GM19099 (cell line): ENCODE results near the gene B4GALT2.

ENCODE experiments used
- POLR2A ChIP-seq: IDR thresholded peaks from 3 replicates; pipeline ENCODE4 v1.6.1; 2011; ENCODE audit warnings: low read depth; ENCODE audit not compliant: insufficient read length; ENCODE audit errors: extremely low read depth

B4GALT2 gene

DNA sequence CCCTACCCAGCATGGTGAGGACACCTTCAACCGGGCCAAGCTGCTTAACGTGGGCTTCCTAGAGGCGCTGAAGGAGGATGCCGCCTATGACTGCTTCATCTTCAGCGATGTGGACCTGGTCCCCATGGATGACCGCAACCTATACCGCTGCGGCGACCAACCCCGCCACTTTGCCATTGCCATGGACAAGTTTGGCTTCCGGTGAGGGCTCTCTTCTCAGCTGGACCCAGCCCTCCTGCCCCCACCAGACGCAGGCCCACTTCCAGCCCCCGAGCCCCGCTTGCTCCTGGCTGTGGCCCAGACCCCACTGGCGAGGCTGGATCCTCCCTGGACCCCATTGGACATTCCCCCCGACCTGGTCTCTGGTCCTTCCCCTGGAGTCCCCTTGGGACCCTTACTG, 5.8 kb downstream of the B4GALT2 start:
- no peak for TF ChIP-seq POLR2A

DNA sequence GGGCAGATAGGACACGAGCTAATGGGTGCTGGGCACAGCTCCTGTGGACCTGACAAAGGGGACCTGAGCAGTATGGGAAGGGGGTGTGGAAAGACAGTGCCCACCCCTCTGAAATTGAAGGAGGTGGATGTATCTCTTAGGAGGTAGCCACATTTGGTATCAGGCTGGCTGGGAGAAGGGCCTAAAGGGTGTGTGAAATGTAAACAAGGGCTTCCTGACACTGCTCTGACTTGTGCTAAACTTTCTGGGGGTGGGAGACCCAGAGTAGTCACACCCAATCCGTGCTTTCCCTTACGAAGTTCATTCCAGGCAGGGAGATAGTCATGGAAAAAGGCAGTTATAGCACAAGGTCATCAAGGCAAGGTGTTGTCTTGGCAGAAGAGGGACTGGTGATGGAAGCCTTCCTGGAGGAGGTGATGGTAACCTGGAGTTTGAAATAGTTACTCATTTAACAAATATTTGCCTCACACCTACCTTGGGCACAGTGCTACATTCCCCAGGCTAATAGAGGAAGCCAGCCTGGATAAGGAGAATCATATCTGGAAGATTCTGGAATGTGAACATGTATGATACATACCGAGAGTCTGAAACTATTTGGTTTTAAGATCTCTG, 7.1 kb downstream of the B4GALT2 start:
- no peak for TF ChIP-seq POLR2A

DNA sequence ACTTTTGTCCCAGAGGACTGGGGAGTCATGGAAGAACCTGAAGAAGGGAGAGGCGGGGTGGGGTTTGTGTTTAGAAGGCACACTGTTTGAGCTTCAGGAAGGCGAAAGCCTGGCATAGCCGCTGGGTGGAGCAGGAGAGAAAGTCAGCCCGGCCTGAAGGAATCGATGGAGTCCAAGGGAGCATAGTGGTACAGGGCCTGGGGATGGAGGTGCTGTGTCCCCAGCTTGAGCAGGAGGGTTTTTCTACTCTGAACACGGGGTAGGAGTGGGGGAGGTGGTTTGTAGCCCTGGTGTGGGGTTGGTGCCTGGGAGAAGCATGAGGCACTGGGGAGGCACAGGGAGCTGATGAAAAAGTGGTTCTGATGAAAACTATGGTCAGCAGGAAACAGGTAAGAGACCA, 7.7 kb downstream of the B4GALT2 start:
- TF ChIP-seq POLR2A, result no peak

DNA sequence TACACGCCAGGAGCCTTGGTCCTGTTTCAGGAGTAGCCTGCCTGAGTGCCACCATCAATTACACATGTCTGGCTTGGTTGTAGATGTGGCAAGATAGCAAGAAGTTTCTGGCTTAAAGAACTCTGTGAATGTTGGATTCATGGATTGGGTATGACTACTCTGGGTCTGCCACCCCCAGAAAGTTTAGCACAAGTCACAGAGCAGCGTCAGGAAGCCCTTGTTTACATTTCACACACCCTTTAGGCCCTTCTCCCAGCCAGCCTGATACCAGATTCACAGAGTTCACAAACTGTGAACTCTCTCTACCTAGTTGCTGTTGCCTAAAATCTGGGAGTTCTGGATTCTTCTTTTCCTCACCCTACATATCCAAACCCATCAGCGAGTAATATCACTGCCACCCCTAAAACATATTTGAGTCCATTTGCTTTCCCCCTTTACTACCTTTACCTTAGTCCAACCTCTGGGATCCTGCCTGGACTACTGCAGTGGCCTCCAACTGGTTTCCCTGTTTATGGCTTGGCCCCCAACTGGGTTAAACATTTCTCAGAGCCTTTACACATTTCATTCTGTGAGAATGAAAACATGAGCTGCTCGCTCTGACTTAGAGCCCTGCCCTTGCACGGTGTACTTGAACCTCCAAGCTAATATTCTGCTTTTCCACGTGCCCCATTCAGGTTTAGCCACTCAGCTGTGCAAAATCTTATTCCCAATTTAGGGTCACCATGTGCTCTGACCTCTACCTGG, 8.3 kb downstream of the B4GALT2 start:
- TF ChIP-seq POLR2A, result no peak

DNA sequence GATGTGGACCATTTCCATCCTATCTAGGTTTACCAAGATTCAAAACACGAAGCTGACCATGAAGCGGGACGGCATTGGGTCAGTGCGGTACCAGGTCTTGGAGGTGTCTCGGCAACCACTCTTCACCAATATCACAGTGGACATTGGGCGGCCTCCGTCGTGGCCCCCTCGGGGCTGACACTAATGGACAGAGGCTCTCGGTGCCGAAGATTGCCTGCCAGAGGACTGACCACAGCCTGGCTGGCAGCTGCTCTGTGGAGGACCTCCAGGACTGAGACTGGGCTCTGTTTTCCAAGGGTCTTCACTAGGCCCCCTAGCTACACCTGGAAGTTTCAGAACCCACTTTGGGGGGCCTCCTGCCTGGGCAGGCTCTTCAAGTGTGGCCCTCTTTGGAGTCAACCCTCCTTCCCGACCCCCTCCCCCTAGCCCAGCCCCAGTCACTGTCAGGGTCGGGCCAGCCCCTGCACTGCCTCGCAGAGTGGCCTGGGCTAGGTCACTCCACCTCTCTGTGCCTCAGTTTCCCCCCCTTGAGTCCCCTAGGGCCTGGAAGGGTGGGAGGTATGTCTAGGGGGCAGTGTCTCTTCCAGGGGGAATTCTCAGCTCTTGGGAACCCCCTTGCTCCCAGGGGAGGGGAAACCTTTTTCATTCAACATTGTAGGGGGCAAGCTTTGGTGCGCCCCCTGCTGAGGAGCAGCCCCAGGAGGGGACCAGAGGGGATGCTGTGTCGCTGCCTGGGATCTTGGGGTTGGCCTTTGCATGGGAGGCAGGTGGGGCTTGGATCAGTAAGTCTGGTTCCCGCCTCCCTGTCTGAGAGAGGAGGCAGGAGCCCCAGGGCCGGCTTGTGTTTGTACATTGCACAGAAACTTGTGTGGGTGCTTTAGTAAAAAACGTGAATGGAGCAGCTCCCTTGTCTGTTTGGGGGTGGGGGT, 11.5 kb downstream of the B4GALT2 start:
- TF ChIP-seq POLR2A, result no peak

DNA sequence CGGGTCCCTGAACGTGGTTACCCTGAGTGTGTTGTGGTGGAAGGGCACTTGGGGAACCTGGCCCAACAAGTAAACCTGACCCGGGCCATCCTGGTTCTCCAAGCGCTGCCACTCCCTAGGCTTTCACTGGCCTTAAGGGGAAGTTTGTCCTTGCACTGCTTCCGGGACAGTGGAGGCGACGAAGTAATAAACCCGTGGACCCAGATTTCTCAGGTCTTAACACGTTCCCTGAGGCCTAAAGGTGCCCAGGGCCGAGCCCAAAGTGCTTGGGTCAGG, 12.1 kb downstream of the B4GALT2 start:
- TF ChIP-seq POLR2A, result peak; percentile 22

DNA sequence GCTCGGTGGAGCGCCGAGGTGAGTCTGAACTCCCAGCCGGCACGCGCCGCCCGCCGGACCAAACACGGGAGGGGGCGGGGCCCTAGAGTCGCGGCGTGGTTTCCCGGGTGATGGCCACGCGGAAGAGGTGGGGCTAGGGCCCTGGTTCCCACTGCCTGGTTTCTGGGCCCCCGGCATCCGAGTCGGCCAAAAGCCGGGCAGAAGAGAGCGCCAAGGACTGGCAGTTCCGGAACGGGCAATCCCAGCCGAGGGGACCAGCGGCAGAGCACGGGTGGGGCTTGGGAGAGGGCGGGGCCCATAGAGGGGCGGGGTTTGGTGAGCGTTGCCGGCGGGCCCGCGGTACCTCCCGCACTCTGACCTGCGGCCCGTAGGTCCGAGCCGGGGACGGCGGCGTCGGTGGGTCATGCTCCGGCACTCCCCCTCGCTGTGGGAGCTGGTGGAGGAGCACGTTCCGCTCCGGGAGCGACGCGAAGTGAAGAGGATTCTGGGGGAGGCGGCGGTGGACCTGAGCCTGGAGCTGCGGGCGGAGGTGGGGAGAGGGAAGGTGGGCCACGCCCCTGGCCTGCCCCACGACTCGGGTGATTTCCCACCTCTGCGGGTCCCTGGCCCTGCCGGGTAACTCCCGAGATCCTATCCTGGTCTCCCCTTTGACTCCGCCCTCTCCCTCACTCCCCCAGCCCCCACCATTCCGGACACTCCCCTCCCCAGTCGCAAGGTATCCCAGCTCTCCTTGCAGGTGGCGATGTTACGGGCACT, 12.6 kb downstream of the B4GALT2 start, which contains the start of gene CCDC24:
Gene CCDC24, plus strand, starts transcription at position 124 of the 756 bp plus-strand sequence. Its CDS starts 280 bp downstream, at position 404.
- TF ChIP-seq POLR2A, result no peak

DNA sequence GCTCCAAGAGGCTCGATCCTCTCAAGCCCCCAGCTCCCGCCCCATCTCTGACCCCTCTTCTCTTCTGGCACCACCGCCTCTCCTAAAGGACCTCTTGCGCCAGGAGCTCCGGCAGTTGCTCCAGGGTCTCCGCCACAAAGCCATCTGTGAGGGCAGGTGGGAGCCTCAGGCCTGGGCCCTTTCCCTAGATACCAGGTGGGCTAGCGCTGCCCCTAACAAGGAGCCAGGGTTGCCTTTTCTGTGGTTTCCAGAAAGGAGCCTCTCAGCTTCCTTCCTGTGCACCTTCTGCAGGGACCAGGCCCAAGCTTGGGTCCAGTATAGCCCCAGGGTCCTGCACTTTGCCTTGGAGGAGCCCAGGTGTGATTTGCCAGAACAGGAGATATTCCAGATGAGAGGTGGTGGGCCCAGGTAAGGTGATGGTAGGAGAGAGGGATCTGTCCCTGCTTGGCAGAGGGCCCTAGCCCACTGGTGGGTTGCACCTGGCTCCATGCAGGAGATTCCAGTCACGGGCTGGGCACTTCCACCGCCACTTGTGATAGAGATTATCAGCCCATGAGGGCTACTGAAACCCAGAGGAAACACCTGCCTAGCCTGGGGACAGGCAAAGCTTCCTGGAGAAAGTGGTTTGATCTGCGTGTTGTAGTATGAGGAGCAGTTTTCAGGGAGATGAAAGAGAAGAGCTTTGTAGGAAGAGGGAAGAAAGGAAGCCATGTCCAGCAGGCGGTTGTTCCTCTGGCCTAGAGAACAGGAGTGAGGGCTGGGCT, 13.4 kb downstream of the B4GALT2 start:
- TF ChIP-seq POLR2A, result no peak

DNA sequence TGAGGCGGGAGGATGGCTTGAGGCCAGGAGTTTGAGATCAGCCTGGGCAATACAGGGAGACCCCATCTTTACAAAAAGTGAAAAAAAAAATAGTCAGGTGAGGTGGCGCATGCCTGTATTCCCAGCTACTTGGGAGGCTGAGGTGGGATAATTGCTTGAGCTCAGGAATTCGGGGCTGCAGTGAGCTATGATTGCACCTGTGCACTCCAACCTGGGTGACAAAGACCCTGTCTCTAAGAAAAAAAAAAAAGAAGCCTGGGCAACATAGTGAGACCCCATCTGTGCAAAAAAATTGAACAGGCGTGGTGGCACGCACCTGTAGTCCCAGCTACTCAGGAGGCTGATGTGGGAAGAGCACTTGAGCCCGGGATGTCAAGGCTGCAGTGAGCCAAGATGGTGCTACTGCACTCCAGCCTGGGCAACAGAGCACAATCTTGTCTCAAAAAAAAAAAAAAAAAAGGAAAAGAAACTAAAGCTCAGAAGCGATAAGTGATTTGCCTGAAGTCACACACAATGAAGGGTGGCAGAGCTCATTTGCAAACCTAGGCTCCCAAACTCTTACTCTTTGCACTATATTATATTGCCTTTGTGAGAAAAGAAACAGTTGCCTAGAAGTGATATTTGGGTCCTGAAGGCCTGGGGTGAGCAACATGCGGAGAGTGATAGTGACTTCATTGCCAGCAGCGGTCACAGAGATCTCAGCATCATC, 14.3 kb downstream of the B4GALT2 start:
- no peak for TF ChIP-seq POLR2A

DNA sequence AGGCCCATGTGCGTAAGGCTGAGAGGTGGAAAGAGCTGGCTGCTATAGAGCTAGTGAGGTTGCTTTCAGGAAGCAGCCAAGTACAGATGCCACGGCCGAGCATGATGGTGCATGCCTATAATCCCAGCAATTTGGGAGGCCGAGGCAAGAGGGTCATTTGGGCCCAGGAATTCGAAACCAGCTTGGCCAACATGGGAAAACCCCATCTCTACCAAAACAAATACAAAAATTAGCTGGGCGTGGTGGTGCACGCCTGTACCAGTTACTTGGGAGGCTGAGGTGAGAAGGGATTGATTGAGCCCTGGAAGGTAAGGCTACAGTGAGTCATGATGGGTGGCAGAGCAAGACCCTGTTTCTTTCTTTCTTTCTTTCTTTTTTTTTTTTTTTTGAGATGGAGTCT, 15.1 kb downstream of the B4GALT2 start:
- no peak for TF ChIP-seq POLR2A

DNA sequence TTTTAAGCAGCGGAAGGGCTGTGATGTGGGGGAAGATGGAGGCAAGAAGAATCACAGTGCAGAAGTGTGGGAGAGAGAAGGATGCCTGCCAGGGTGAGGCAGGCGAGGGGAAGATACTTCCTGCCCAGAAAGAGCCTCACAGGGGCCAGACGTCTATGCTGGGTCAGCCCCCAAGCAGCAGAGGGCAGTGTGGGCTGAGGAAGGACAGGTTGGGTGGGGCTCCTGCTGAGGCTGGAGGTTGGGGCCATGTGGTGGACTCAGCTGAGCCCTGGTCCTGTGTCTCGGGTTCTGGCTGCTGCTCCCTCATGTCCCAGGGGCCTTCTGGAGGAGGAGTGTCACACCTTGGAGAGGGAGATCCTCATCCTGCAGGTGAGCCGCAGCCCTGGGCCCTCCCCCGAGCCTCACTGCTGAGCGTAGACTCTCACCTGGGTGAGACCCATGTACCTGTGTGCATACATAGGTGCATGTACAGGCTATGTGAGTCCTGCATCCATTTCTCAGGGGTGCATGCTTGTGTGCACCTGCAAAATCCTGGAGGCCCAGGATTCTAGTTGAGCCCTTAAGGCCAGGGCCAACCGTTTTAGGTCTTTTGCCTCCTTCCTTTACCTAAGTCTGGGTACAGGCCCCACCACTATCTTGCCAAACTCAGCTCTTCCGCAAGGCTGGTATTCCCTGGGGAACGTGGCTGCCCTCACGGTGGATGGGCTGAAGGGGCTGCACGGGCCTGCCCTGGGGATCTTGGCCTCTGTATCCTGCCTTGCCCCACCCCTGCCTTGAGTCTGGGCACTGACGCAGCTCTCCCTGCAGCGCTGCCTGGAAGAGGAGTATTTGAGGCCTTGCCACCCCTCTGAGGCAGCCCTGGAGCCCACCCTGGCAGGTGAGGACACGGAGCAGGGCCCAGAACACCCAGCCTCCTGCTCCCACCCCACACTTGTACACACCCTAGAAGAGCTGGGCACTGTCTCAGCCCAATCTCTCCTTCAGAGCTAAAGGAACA, 16.1 kb downstream of the B4GALT2 start:
- no peak for TF ChIP-seq POLR2A

DNA sequence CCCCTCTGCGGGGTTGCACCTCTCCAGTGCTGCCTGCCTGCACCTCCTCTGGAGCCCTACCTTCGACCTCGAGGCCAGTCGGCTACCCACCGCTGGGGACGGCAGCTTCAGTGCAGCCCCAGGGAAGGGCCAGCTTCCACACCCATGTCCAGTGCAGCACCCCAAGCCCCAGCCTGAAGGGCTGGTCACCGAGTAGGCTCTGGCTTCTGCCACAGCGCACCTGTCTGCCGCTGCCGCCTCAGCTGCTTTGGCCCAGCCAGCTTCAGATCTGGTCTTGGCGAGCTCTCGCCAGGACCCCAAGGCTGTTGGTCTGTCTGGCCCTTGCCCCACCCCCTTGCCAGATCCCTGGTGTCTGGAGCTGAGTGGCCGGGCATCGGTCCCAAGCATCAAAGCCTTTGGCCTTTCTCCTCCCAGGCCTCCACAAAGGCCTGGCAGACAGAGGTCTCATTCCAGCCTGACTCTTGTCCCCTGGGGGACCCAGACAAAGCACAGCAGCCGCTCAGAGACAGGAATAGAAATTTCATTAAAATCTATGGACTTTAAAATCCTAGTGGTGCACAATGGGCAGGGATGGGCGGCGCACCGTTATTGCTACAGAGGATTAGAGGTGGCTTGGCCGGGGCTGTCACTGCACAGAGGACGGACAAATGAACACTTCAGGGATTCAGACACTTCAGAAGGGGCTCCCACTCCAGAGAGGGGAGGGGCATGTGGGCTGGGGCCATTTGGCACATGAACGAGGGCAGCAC, 17.1 kb downstream of the B4GALT2 start:
- TF ChIP-seq POLR2A, result no peak
